DOHH2 (cell line): ENCODE results near the gene NTNG1.

ENCODE experiments used
- H3F3A ChIP-seq: fragments of 200-600 bp; sonication (generic), shearing (Covaris generic); 2 replicates; pipeline ENCODE4 v1.6.0; 2016; ENCODE audit warnings: antibody characterized with exemption, mild to moderate bottlenecking; ENCODE audit not compliant: control insufficient read depth, insufficient read depth
- H3K27ac ChIP-seq: fragments of 200-600 bp; sonication (generic); 2 replicates; pipeline ENCODE4 v1.5.1; 2014; ENCODE audit warnings: low read depth, mild to moderate bottlenecking, low read length, moderate library complexity
- H3K27me3 ChIP-seq: fragments of 200-600 bp; sonication (generic); 2 replicates; pipeline ENCODE4 v1.6.1; 2014; ENCODE audit warnings: mild to moderate bottlenecking, low read length, mixed read lengths; ENCODE audit not compliant: control insufficient read depth
- H3K36me3 ChIP-seq: fragments of 200-600 bp; sonication (generic); 2 replicates; pipeline ENCODE4 v1.6.1; 2014; ENCODE audit warnings: mild to moderate bottlenecking, low read length, moderate library complexity, mixed read lengths; ENCODE audit not compliant: control insufficient read depth
- H3K4me1 ChIP-seq: fragments of 200-600 bp; sonication (generic); 2 replicates; pipeline ENCODE4 v1.6.1; 2014; ENCODE audit warnings: mild to moderate bottlenecking, low read length, mixed read lengths; ENCODE audit not compliant: control insufficient read depth
- H3K4me2 ChIP-seq: fragments of 200-600 bp; sonication (generic); 2 replicates; pipeline ENCODE4 v1.6.0; 2014; ENCODE audit warnings: mild to moderate bottlenecking, low read length, moderate library complexity
- H3K4me3 ChIP-seq: fragments of 200-600 bp; sonication (generic); 2 replicates; pipeline ENCODE4 v1.5.1; 2014; ENCODE audit warnings: mild to moderate bottlenecking, low read length, mixed read lengths
- H3K79me2 ChIP-seq: fragments of 200-600 bp; sonication (generic); 2 replicates; pipeline ENCODE4 v1.6.1; 2014; ENCODE audit warnings: mild to moderate bottlenecking, low read length, mixed read lengths; ENCODE audit not compliant: control insufficient read depth
- H3K9me2 ChIP-seq: fragments of 200-600 bp; sonication (generic); replicated peaks from 2 replicates; pipeline ENCODE4 v1.6.1; 2014; ENCODE audit warnings: mild to moderate bottlenecking, low read length, mixed read lengths; ENCODE audit not compliant: control insufficient read depth
- H3K9me3 ChIP-seq: fragments of 200-600 bp; sonication (generic); 2 replicates; pipeline ENCODE4 v1.6.1; 2014; ENCODE audit warnings: antibody characterized with exemption, low read length, mixed read lengths; ENCODE audit not compliant: control insufficient read depth, insufficient read depth
- H4K20me1 ChIP-seq: fragments of 200-600 bp; sonication (generic); 2 replicates; pipeline ENCODE4 v1.6.0; 2014; ENCODE audit warnings: low read depth, mild to moderate bottlenecking, antibody characterized with exemption, low read length, moderate library complexity; ENCODE audit not compliant: control insufficient read depth, insufficient read depth
- CTCF ChIP-seq: fragments of 200-600 bp; sonication (generic); IDR thresholded peaks from one replicate; pipeline ENCODE4 v1.5.1; 2014; ENCODE audit warnings: antibody characterized with exemption, mild to moderate bottlenecking, low read depth, low read length; ENCODE audit not compliant: poor library complexity, severe bottlenecking
- EZH2phosphoT487 ChIP-seq: fragments of 200-600 bp; sonication (generic); IDR thresholded peaks from 2 replicates; pipeline ENCODE4 v1.6.1; 2017; ENCODE audit warnings: borderline replicate concordance, mild to moderate bottlenecking, antibody characterized with exemption, low read length, moderate library complexity, mixed read lengths

Gene NTNG1

GRCh38 chr1:107405236-107405635 lies 264.4 kb downstream of the NTNG1 start:
- Histone ChIP-seq H4K20me1 (no peaks in the 10 kb centered on the region), H3K9me2 (no peaks in the 10 kb centered on the region), H3F3A (no peaks in the 10 kb centered on the region), H3K9me3 (no peaks in the 10 kb centered on the region), H3K27ac (no peak overlapping the region), H3K4me1 (peaks cover 23% of the 10 kb centered on the region), H3K36me3 (no peaks in the 10 kb centered on the region), H3K79me2 (no peaks in the 10 kb centered on the region), H3K4me2 (no peak overlapping the region), H3K27me3 (no peaks in the 10 kb centered on the region), H3K4me3 (no peak overlapping the region)
- no peak for TF ChIP-seq EZH2phosphoT487
- TF ChIP-seq CTCF: no peak

- peaks cover 23% of the 10 kb centered on the region for H3K4me1 ChIP-seq
- H3K36me3 ChIP-seq: no peaks in the 10 kb centered on the region
- no peak overlapping the region for H3K4me3 ChIP-seq
- H3K4me2 ChIP-seq: no peak overlapping the region
- no peaks in the 10 kb centered on the region for H3F3A ChIP-seq
- H3K9me2 ChIP-seq: no peaks in the 10 kb centered on the region
- H3K9me3 ChIP-seq: no peaks in the 10 kb centered on the region
- no peaks in the 10 kb centered on the region for H4K20me1 ChIP-seq
- H3K27me3 ChIP-seq: no peaks in the 10 kb centered on the region
- no peak overlapping the region for H3K27ac ChIP-seq
- TF ChIP-seq EZH2phosphoT487: no peak
- no peak for TF ChIP-seq CTCF
- no peaks in the 10 kb centered on the region for H3K79me2 ChIP-seq
Measured at GRCh38 chr1:107407011-107407410, 266.2 kb downstream of the NTNG1 start.

GRCh38 chr1:107413546-107413945 lies 272.7 kb downstream of the NTNG1 start:
- no peak overlapping the region for H3K27ac ChIP-seq
- no peaks in the 10 kb centered on the region for H3K9me3 ChIP-seq
- no peak overlapping the region for H3K4me3 ChIP-seq
- no peak overlapping the region for H3K4me2 ChIP-seq
- H3K9me2 ChIP-seq: no peaks in the 10 kb centered on the region
- H3K79me2 ChIP-seq: no peaks in the 10 kb centered on the region
- peaks cover under 1% of the 10 kb centered on the region; the same call in 1 of the 2 replicates for H3K4me1 ChIP-seq
- no peaks in the 10 kb centered on the region for H3F3A ChIP-seq
- no peaks in the 10 kb centered on the region for H3K36me3 ChIP-seq
- TF ChIP-seq CTCF (no peak), EZH2phosphoT487 (no peak)
- H4K20me1 ChIP-seq: no peaks in the 10 kb centered on the region
- H3K27me3 ChIP-seq: no peaks in the 10 kb centered on the region

- H3K27ac ChIP-seq: no peak overlapping the region
- peaks cover 4% of the 10 kb centered on the region for H3K4me1 ChIP-seq
- H3F3A ChIP-seq: no peaks in the 10 kb centered on the region
- H3K79me2 ChIP-seq: no peaks in the 10 kb centered on the region
- H4K20me1 ChIP-seq: no peaks in the 10 kb centered on the region
- H3K9me2 ChIP-seq: no peaks in the 10 kb centered on the region
- no peak overlapping the region for H3K4me2 ChIP-seq
- no peaks in the 10 kb centered on the region for H3K36me3 ChIP-seq
- H3K9me3 ChIP-seq: no peaks in the 10 kb centered on the region
- no peak overlapping the region for H3K4me3 ChIP-seq
- no peaks in the 10 kb centered on the region for H3K27me3 ChIP-seq
- TF ChIP-seq EZH2phosphoT487: no peak
- TF ChIP-seq CTCF: no peak
Measured at GRCh38 chr1:107413951-107414350, 273.1 kb downstream of the NTNG1 start.
